Activated T-helper 1 cell treated with anti-CD3 and anti-CD28 coated beads, Interleukin-2, amount 50 U/mL, for 16 hours (primary cell): ENCODE results near the gene ST6GALNAC5.
"Not testable (repeated sequence)": the region's sequence is repeated elsewhere in the genome, so short reads cannot be mapped to it uniquely, and the experiment has no call there.

ENCODE experiments used
- DNase-seq, 2 donors: peaks; one replicate each; pipeline ENCODE4 v3.0.0-alpha.2; 2020; ENCODE audit warnings: low read depth in 1 of 2, low spot score in 1 of 2

The ST6GALNAC5 gene

GRCh38 chr1:76866566-76866965, 714 bp upstream of the ST6GALNAC5 start:
- no peak for DNase-seq

- no peak for DNase-seq
Measured at GRCh38 chr1:76868154-76868882, 1.0 kb downstream of the ST6GALNAC5 start.

- no peak for DNase-seq
Measured at GRCh38 chr1:76868916-76869315, 1.6 kb downstream of the ST6GALNAC5 start.

- no peak for DNase-seq
Measured at GRCh38 chr1:76870037-76870436, 2.8 kb downstream of the ST6GALNAC5 start.

GRCh38 chr1:76871355-76871974, 4.2 kb downstream of the ST6GALNAC5 start:
- no peak for DNase-seq

GRCh38 chr1:76872944-76873343, 5.7 kb downstream of the ST6GALNAC5 start:
- DNase-seq = no peak

- DNase-seq = no peak
Measured at GRCh38 chr1:76876655-76877395, 9.5 kb downstream of the ST6GALNAC5 start.

- not testable (repeated sequence) for DNase-seq
Measured at GRCh38 chr1:76879014-76879413, 11.7 kb downstream of the ST6GALNAC5 start.

GRCh38 chr1:76881762-76882161, 14.5 kb downstream of the ST6GALNAC5 start:
- no peak for DNase-seq

- DNase-seq = no peak
Measured at GRCh38 chr1:76891931-76892622, 24.8 kb downstream of the ST6GALNAC5 start.

- no peak for DNase-seq
Measured at GRCh38 chr1:76892675-76893074, 25.4 kb downstream of the ST6GALNAC5 start.

GRCh38 chr1:76901158-76901767, 34.0 kb downstream of the ST6GALNAC5 start:
- DNase-seq = no peak

GRCh38 chr1:76905876-76906595, 38.8 kb downstream of the ST6GALNAC5 start:
- DNase-seq = no peak

GRCh38 chr1:76909311-76909710, 42.0 kb downstream of the ST6GALNAC5 start:
- DNase-seq = no peak

- DNase-seq = no peak
Measured at GRCh38 chr1:76919085-76919484, 51.8 kb downstream of the ST6GALNAC5 start.

- no peak for DNase-seq
Measured at GRCh38 chr1:76921590-76921989, 54.3 kb downstream of the ST6GALNAC5 start.

- DNase-seq = no peak
Measured at GRCh38 chr1:76925825-76926224, 58.5 kb downstream of the ST6GALNAC5 start.

- no peak for DNase-seq
Measured at GRCh38 chr1:76928522-76928921, 61.2 kb downstream of the ST6GALNAC5 start.

- DNase-seq = no peak
Measured at GRCh38 chr1:76929136-76929535, 61.9 kb downstream of the ST6GALNAC5 start.
